K562 (cell line): Measurements from ENCODE around the gene MAPK4. TPM values are rescaled to one million over a fixed set of nuclear protein-coding genes. Genes with fewer than 3 reads are reported as not detected.

Experiments used
- ATAC-seq: fragments of 200-7000 bp; cut with Tn5 transposase; 3 replicates; pipeline ENCODE4 v1.9.1; 2020; ENCODE audit warnings: moderate library complexity
- BruUV-seq: library from RNA; stranded (reverse); fragments of 400-500 nt; replicated peaks from 2 replicates; lab custom pipeline; 2021; lab: Mats Ljungman, UMichigan
- CTCF ChIA-PET: fragments of 300-600 bp; formaldehyde crosslinking; extraction: SDS; loops from one replicate; lab custom pipeline; 2021; ENCODE audit warnings: low intra/inter-chr PET ratio; lab: Yijun Ruan, JAX
- POLR2A ChIA-PET: fragments of 300-600, 350-650 bp; sonication (Branson Sonifier 250); formaldehyde crosslinking; extraction: SDS; loops from one replicate; lab custom pipeline; 2021; ENCODE audit warnings: antibody characterized with exemption, inconsistent platforms; lab: Yijun Ruan, JAX
- DNase-seq, 4 experiments: peaks; one replicate each; pipeline versions ENCODE4 v3.0.0 to v3.0.0-alpha.2; 2011 to 2018; ENCODE audit warnings: low spot score in 3 of 4, mixed read lengths in 3 of 4; ENCODE audit errors: extremely low read depth in 1 of 4
- FAIRE-seq: peaks from 2 replicates; lab custom pipeline; 2011; peaks lifted over from hg19 to GRCh38; lab: Jason Lieb, UNC
- H2AFZ ChIP-seq: 2 replicates; pipeline ENCODE4 v1.6.0; 2011; ENCODE audit warnings: low read depth, low read length, control low read depth, inconsistent platforms
- H3K27ac ChIP-seq: fragments of 200-600 bp; 3 replicates; pipeline ENCODE4 v1.8.0; 2011; ENCODE audit warnings: low read depth, mild to moderate bottlenecking, control low read depth, inconsistent platforms, low read length, moderate library complexity, mixed read lengths; ENCODE audit errors: extremely low read depth
- H3K27me3 ChIP-seq, 2 experiments: fragments of 300-600 bp in 1 of 2; 2 replicates in 1 of 2; 3 replicates in 1 of 2; pipeline versions ENCODE4 v1.6.0 to v1.8.0; 2011; ENCODE audit warnings: inconsistent platforms in 2 of 2, low read length in 2 of 2, mild to moderate bottlenecking in 1 of 2, mixed read lengths in 1 of 2, moderate library complexity in 1 of 2; ENCODE audit not compliant: control insufficient read depth in 2 of 2, insufficient read depth in 2 of 2
- H3K36me3 ChIP-seq: fragments of 300-600 bp; 3 replicates; pipeline ENCODE4 v1.8.0; 2011; ENCODE audit warnings: mild to moderate bottlenecking, low read length, inconsistent platforms; ENCODE audit not compliant: control insufficient read depth, insufficient read depth
- H3K4me1 ChIP-seq, 2 experiments: fragments of 200-600 bp in 1 of 2; replicated peaks in 1 of 2; 2 replicates in 1 of 2; 3 replicates in 1 of 2; pipeline versions ENCODE4 v1.5.1 to v1.8.0; 2011; ENCODE audit warnings: inconsistent platforms in 2 of 2, low read length in 2 of 2, mild to moderate bottlenecking in 1 of 2, mixed read lengths in 1 of 2, moderate library complexity in 1 of 2; ENCODE audit not compliant: control insufficient read depth in 2 of 2, insufficient read depth in 2 of 2
- H3K4me2 ChIP-seq: 2 replicates; pipeline ENCODE4 v1.6.1; 2011; ENCODE audit warnings: low read length, control low read depth, inconsistent platforms, mixed read lengths; ENCODE audit not compliant: insufficient read depth
- H3K4me3 ChIP-seq: fragments of 200-600 bp; sonication (generic), shearing (Covaris generic); 2 replicates; pipeline ENCODE4 v1.5.1; 2016; ENCODE audit warnings: control low read depth, inconsistent platforms
- H3K79me2 ChIP-seq: fragments of 200-600 bp; 3 replicates; pipeline ENCODE4 v1.8.0; 2011; ENCODE audit warnings: low read length, inconsistent platforms; ENCODE audit not compliant: control insufficient read depth, insufficient read depth
- H3K9ac ChIP-seq, 2 experiments: 2 replicates each; pipeline versions ENCODE4 v1.6.0 to v1.6.1; 2011; ENCODE audit warnings: low read depth in 2 of 2, low read length in 2 of 2, control low read depth in 1 of 2, inconsistent platforms in 1 of 2, mild to moderate bottlenecking in 1 of 2, mixed read lengths in 1 of 2; ENCODE audit not compliant: insufficient read depth in 1 of 2
- H3K9me1 ChIP-seq: one replicate; pipeline ENCODE4 v1.6.0; 2011; ENCODE audit warnings: inconsistent platforms, mild to moderate bottlenecking, low read length, moderate library complexity; ENCODE audit not compliant: control insufficient read depth, insufficient read depth
- H3K9me3 ChIP-seq: replicated peaks from 2 replicates; pipeline ENCODE4 v1.5.1; 2011; ENCODE audit warnings: low read depth, low read length, inconsistent platforms; ENCODE audit not compliant: control insufficient read depth, insufficient read depth
- H4K20me1 ChIP-seq: replicated peaks from 2 replicates; pipeline ENCODE4 v1.6.1; 2011; ENCODE audit warnings: low read length, inconsistent platforms, mixed read lengths; ENCODE audit not compliant: control insufficient read depth, insufficient read depth
- FOSL1 ChIP-seq: fragments of 200-800 bp; sonication (Bioruptor generic); conservative IDR thresholded peaks from 2 replicates; pipeline ENCODE4 v1.6.1; 2016; ENCODE audit warnings: missing genetic modification characterization, missing compliant biosample characterization
- RAD21 ChIP-seq, 2 experiments: fragments of 250-450 bp in 1 of 2; fragments of 450-650 bp in 1 of 2; sonication (Bioruptor Pico) in 1 of 2; formaldehyde crosslinking in 1 of 2; IDR thresholded peaks in 1 of 2; conservative IDR thresholded peaks in 1 of 2; 2 replicates each; pipeline versions ENCODE4 v1.4.0 to v1.8.0; 2020 to 2022; ENCODE audit warnings: mild to moderate bottlenecking in 2 of 2, moderate library complexity in 1 of 2
- U2AF2 ChIP-seq: fragments of 200-400 bp; formaldehyde crosslinking; optimal IDR thresholded peaks from 2 replicates; pipeline ENCODE3; 2017; ENCODE audit warnings: low read depth, mild to moderate bottlenecking, low read length
- whole genome bisulfite sequencing: fragments of 100-300 bp; shearing (Covaris generic); methylation state at CpG from one replicate; pipeline ENCODE4 v1.1.6; 2016; ENCODE audit warnings: low coverage, mixed read lengths; ENCODE audit not compliant: insufficient coverage; ENCODE audit errors: missing lambda C conversion rate; 5-methylcytosine and 5-hydroxymethylcytosine counted together
- in situ Hi-C: fragments of 300-500 bp; cut with MboI; formaldehyde crosslinking; loops from 4 replicates; pipeline ENCODE4 v1.15.0; 2018; ENCODE audit warnings: inconsistent platforms, mixed read lengths
- intact Hi-C: fragments of 100-400 bp; cut with micrococcal nuclease; formaldehyde crosslinking; loops from 2 replicates; pipeline ENCODE4 v1.14.2; 2022
- polyA plus RNA-seq, 8 experiments: library from polyadenylated mRNA; depleted of rRNA in 4 of 8; stranded (reverse) in 5 of 8; unstranded in 3 of 8; fragments of >200 nt; fragmentation: Nextera tagmentation in 2 of 8; fragmentation: Illumina TruSeq in 1 of 8; extraction: Ambion mirVana in 2 of 8; extraction: Trizol in 1 of 8; gene quantifications; 2 replicates each; pipeline versions ENCODE4 v1.2.1 to v1.2.3, GENCODE V29; 2011 to 2014; ENCODE audit warnings: inconsistent platforms in 1 of 8, missing spikeins in 1 of 8
- total RNA-seq, 7 experiments: library from RNA; depleted of rRNA in 6 of 7; stranded (reverse); fragments of >200 nt in 6 of 7; fragmentation: Illumina TruSeq in 2 of 7; extraction: Trizol in 2 of 7; gene quantifications; 2 replicates each; pipeline versions ENCODE4 v1.2.1 to v1.2.3, GENCODE V29; 2011 to 2021; ENCODE audit warnings: low replicate concordance in 1 of 7
- TF ChIP-seq, protein P1 (sequence below): fragments of 250-450 bp; sonication (Bioruptor Pico); IDR thresholded peaks from 2 replicates; pipeline ENCODE4 v1.8.0; 2021; ENCODE audit warnings: moderate library complexity, mild to moderate bottlenecking, inconsistent platforms

The MAPK4 gene
- total and polyA plus RNA-seq, 9 of the 15 experiments (the other 6 are each of a cell fraction or from before 2014, with no cell fraction given): not detected

GRCh38 chr18:50665015-50665414 lies 105.1 kb downstream of the MAPK4 start:
- Histone ChIP-seq H3K79me2 (no peaks in the 10 kb centered on the region), H3K9me3 (no peaks in the 10 kb centered on the region; the same call in 1 of the 2 replicates), H2AFZ (no peak overlapping the region), H3K27me3 (peaks cover 0 to 9% of the 10 kb centered on the region in 2 experiments; a peak in 2 of 5 replicates), H3K4me1 (no peaks in the 10 kb centered on the region), H4K20me1 (no peaks in the 10 kb centered on the region), H3K36me3 (no peaks in the 10 kb centered on the region), H3K9me1 (no peaks in the 10 kb centered on the region), H3K4me2 (no peak overlapping the region)
- ATAC-seq (no peak), FAIRE-seq (no peak), DNase-seq (no peak)
- 0% methylated on average over 4 of the region's 6 CpGs for WGBS
- in situ Hi-C loops (no loop called here), intact Hi-C loops (no loop called here)
- POLR2A ChIA-PET: interaction anchor here (1.3 kb wide), 1 partner anchor 11 kb away, joined by 4 read pairs; no protein-coding TSS in a partner anchor
- BruUV-seq: no TSS peak
- TF ChIP-seq FOSL1 (no peak), U2AF2 (no peak), RAD21 (CRISPR knock-in tag; conservative IDR thresholded peaks at IDR 0.05 in 1 of 2, IDR thresholded peaks at IDR 0.05 in 1 of 2) (no peak)
- TF ChIP-seq, protein P1, sequence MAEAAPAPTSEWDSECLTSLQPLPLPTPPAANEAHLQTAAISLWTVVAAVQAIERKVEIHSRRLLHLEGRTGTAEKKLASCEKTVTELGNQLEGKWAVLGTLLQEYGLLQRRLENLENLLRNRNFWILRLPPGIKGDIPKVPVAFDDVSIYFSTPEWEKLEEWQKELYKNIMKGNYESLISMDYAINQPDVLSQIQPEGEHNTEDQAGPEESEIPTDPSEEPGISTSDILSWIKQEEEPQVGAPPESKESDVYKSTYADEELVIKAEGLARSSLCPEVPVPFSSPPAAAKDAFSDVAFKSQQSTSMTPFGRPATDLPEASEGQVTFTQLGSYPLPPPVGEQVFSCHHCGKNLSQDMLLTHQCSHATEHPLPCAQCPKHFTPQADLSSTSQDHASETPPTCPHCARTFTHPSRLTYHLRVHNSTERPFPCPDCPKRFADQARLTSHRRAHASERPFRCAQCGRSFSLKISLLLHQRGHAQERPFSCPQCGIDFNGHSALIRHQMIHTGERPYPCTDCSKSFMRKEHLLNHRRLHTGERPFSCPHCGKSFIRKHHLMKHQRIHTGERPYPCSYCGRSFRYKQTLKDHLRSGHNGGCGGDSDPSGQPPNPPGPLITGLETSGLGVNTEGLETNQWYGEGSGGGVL (CRISPR knock-in tag): no peak
- TF ChIP-seq, all 486 proteins: peak for 0
- Histone ChIP-seq H3K4me3 (no peak overlapping the region), H3K9ac (no peak overlapping the region), H3K27ac (no peak overlapping the region)
- CTCF ChIA-PET: no interaction called here
